Measurements from ENCODE around the gene TUBGCP2.

GRCh38 chr10:133286366-133286765 is 22.3 kb downstream of the TUBGCP2 start:
- TF ChIP-seq, protein P1, sequence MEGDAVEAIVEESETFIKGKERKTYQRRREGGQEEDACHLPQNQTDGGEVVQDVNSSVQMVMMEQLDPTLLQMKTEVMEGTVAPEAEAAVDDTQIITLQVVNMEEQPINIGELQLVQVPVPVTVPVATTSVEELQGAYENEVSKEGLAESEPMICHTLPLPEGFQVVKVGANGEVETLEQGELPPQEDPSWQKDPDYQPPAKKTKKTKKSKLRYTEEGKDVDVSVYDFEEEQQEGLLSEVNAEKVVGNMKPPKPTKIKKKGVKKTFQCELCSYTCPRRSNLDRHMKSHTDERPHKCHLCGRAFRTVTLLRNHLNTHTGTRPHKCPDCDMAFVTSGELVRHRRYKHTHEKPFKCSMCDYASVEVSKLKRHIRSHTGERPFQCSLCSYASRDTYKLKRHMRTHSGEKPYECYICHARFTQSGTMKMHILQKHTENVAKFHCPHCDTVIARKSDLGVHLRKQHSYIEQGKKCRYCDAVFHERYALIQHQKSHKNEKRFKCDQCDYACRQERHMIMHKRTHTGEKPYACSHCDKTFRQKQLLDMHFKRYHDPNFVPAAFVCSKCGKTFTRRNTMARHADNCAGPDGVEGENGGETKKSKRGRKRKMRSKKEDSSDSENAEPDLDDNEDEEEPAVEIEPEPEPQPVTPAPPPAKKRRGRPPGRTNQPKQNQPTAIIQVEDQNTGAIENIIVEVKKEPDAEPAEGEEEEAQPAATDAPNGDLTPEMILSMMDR (IDR thresholded peaks at IDR 0.05; ENCODE audit: low read depth, low read length, poor library complexity, severe bottlenecking), result no peak
- no peak for TF ChIP-seq EZH2phosphoT487 (IDR thresholded peaks at IDR 0.05; ENCODE audit: borderline replicate concordance, low read length)
